Measurements from ENCODE around the gene IGF1R.

Gene IGF1R

GRCh38 chr15:98858610-98859023 is 210.3 kb downstream of the IGF1R start:
- DNase-seq (ENCODE audit: low spot score): no peak

- DNase-seq (ENCODE audit: low spot score): no peak
Measured at GRCh38 chr15:98859149-98859548, 210.8 kb downstream of the IGF1R start.

- no peak for DNase-seq (ENCODE audit: low spot score)
Measured at GRCh38 chr15:98860281-98861041, 212.1 kb downstream of the IGF1R start.

DNA sequence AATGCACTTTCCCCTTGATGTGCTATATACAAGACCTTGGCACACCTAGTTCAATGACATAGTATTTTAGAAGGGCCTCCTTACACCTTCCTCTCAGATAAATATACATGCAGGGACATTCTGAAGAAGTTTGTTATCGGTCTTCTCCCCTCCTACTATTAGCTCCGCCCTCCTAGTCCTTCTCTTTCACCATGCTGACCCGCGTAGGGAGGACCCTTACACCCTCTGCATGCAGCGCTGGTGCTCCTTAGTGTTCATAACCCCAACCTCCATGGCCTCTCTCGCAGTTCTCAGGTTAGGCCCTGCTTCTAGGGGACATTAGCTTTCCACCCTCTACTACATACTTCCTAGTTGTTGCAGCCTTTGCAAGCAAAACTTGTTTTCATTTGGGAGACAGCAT is 212.8 kb downstream of the IGF1R start:
- no peak for DNase-seq (ENCODE audit: low spot score)

DNA sequence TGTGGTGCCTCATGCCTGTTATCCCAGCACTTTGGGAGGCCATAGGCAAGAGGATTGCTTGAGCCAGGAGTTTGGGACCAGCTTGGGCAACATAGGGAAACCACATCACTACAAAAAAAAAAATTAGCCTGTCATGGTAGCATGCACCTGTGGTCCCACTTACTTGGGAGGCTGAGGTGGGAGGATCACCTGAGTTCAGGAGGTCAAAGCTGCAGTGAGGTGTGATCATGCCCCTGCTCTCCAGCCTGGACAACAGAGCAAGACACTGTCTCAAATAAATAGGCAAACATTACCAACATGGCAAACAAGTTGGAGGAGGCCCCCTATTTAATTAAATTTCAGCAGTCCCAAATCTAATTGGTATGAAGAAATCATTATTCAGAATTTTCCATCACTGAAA is 215.6 kb downstream of the IGF1R start:
- DNase-seq (ENCODE audit: low spot score): no peak

DNA sequence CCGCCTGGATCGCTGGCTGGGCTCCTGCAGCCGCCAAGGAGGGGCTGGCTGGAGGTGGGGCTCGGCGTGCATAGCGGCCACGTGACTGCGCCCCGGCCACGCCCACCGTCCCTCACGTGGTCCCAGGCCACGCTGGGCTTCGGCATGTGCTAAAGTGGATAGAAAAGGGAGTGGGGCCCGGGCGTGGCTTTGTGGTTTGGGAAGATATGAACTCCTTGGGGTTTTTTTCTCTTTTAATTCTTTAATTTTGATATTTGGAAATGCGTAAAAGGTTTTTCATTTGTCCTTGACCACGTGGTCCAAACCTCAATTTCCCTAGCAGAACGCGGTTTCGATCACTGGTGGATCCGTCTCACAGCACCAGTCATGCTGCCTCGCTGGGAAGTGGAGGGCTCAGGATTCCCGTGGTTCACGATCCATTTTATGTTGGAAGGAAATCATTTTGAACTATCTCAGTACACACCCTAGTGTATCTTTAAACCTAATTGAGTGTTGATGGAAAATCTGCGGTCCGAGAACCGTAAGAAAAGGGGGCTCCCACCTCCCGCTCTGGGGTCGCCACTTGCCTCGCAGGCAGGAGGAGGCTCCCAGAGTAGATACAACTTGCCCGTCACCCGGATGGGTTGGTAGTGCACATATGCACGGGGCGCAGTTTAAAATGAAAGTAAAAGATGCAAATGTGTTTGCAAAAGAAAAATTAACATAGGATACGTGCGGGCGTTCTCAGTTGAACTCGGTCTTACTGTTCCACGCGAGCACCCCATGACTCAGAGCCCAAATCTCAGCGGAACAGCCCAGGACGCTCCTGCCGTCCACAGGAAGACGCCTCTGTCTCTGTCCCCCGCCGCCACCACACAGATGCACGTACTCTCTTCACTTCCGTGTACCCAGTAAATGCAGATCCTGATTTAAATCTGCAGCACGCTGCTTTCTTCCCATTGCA is 217.3 kb downstream of the IGF1R start:
- DNase-seq (ENCODE audit: low spot score): peak; percentile 78

GRCh38 chr15:98866511-98866910 is 218.2 kb downstream of the IGF1R start:
- no peak for DNase-seq (ENCODE audit: low spot score)

- DNase-seq (ENCODE audit: low spot score): no peak
Measured at GRCh38 chr15:98868564-98868963, 220.2 kb downstream of the IGF1R start.

GRCh38 chr15:98870788-98871187 is 222.4 kb downstream of the IGF1R start:
- DNase-seq (ENCODE audit: low spot score): no peak

DNA sequence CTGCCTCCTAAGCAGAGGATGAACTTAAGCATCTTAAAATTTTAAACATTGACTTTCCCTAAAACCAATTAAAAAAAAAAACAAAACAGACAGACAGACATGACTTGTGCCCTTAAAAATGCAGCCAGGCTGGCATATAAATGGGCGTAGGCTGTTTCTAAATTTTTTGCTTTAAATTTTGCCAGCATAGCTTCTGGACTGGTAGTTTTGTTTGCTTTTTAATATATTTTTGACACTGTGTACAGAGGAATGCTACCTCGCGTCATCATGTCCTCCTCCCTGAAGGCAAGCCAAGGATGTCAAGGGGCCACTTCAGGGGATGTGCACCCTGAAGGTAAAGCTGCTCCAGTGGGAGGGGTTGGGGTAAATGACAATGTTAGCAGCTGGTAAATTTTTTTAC is 224.4 kb downstream of the IGF1R start:
- DNase-seq (ENCODE audit: low spot score): no peak

GRCh38 chr15:98873441-98874218 is 225.3 kb downstream of the IGF1R start:
- no peak for DNase-seq (ENCODE audit: low spot score)

DNA sequence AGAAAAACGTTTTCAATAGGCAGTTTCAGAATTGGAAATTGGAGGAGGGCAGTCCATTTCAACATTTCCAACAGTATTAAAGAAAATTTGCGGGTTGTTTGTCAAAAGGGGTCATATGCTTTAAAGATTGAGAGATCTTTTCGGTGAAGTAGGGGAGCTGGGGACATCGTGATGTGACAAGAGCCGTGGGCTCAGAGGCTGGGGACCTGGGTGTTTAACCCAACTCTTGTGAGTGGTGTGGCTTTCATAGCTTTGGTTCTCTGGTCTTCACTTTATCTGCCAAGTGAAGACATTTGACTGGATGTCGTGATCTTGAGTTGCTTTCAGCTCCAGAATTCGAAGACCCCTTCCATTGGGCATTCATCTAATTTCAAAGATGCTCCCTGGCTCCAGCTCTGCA is 226.0 kb downstream of the IGF1R start:
- no peak for DNase-seq (ENCODE audit: low spot score)

DNA sequence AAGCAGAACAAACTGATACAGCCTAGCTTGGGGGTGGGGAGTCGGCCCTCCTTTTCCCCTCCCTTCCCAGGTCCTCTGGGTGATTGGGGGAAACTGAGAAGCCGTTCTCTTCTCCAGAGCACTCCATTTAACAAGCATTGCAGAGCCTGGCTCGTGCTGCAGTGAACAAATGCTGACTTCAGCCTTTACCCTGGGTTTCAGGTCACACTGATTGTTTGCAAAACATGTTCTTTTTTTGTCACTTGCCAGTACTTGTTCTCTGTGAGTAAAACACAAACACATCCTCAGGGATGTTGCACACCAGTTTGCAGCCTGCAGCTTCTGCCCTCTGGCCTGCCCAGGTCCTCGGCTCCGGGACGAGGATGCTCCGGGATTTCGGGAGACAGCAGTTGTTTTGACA is 226.4 kb downstream of the IGF1R start:
- no peak for DNase-seq (ENCODE audit: low spot score)

DNA sequence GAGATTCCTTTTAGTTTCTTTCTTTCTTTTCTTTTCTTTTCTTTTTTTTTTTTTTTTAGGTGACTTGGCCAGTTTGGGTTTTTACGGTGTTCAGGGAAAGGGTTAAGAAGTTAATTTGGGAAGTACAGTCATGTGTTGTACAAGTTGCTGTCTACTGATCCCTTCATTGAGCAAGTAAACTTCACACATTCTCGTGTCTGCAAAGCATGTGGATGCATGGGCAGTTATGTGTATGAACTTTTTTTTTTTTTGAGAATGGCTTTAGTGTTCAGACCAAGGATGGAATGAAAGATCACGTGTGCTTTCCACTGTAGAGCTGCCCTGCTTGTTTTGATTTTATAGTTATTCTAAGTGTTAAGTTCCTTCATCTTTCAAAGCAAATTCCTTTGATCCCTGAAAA is 227.0 kb downstream of the IGF1R start:
- no peak for DNase-seq (ENCODE audit: low spot score)

- no peak for DNase-seq (ENCODE audit: low spot score)
Measured at GRCh38 chr15:98876451-98877369, 228.4 kb downstream of the IGF1R start.

DNA sequence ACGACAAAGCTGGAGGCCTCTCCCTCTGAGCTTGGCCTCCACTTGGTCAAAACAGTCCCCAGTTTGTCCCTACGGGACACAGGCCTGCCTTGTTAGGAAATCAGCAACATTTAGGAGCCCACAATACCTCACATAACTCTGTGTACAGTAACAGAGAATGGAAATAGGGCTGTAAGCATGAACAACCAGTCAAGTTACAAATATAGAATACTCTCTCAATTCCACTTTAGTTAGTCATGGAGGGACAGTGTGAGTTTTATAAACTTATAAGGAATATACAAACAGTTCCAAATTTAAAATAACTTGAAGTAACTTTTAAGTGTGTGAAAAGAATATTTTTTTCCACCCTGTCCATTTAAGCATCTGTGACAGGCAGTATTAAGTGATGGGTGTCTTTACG is 229.8 kb downstream of the IGF1R start:
- DNase-seq (ENCODE audit: low spot score): no peak

- DNase-seq (ENCODE audit: low spot score): no peak
Measured at GRCh38 chr15:98878862-98879261, 230.5 kb downstream of the IGF1R start.

DNA sequence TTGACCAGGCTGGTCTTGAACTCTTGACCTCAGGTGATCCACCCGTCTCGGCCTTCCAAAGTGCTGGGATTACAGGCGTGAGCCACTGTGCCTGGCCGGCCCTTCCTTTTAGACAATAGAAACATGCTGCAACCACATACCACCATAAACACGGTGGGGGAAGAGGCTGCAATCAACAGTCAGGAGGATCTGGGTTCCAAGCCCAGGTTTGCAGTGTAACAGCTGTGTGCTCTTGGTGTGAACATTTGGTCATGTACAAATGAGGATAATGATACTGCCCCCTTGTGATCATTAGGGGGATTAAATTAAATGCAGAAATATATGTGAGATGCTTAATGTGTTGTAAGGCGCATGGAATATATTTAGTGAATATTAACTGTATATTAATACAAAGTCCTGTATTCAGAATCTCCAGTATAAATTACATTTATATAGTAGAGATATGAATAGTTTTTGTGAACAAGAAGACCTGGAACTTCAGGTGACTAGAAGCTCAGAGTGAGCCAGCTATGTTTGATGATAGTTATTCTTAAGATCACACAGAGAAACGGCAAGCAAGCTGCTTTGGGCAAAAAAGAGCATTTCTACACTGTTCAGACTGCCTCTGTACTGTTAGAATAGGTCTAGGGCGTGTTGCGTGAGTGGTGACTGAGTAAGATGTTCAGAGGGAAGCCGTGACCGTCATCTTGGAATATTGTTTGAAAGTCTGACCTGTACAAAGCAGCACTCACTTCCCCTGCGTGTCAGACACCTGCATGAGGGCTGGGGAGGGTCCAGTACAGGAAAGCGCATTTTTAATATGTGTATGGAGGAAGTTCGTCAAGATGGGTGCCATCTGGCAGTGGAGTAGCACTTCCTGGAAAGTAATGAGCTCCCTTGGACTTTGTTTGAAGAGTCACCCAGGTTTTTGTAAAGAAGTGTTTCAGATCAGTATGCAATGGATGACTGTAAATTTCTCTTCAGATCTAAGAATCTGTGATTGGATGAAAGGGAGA is 233.5 kb downstream of the IGF1R start:
- DNase-seq (ENCODE audit: low spot score): peak; percentile 53

GRCh38 chr15:98883478-98883877 is 235.1 kb downstream of the IGF1R start:
- DNase-seq (ENCODE audit: low spot score): no peak

GRCh38 chr15:98884894-98885293 is 236.6 kb downstream of the IGF1R start:
- DNase-seq (ENCODE audit: low spot score): no peak
